ENCODE data around the gene ZSCAN26. TPM values are rescaled to one million over a fixed set of nuclear protein-coding genes. Genes with fewer than 3 reads are reported as not detected.

ZSCAN26 gene
- total and polyA plus RNA-seq, 8 donors = 9.6 to 50.2 (median 38.5) TPM

DNA sequence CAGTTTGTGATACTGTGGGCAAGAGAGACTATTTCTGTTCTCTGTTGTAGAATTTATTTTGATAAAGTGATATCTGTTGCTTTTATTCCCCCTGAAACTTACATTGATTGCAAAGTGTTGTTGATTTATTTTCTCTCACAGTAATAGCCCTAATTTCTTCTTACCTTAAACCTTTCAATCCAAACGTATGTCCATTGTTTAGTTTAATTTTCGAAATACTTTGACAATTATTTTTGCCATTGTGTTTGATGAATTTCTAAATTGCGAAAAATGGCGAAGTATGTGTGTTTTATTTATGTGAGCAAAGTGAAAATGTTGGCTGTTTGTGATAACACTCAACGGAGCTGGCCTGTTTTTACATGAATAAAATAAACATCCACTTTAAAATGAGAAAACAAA lies 381 bp upstream of the ZSCAN26 start:
- no peak for DNase-seq
- intact Hi-C loops (cut with DNase I) = no loop called here
- H3K27ac ChIP-seq = peak overlapping the region; percentile 84 to 85
- H3K27me3 ChIP-seq = peaks cover 0 to 5% of the 10 kb centered on the region in 2 donors
- H3K36me3 ChIP-seq = no peaks in the 10 kb centered on the region
- peaks cover 0 to 29% of the 10 kb centered on the region in 2 donors for H3K4me1 ChIP-seq
- no peak for ATAC-seq
- H3K9me3 ChIP-seq = no peaks in the 10 kb centered on the region
- peak overlapping the region; percentile 51 to 68 for H3K4me3 ChIP-seq
- TF ChIP-seq CTCF (IDR thresholded peaks at IDR 0.05) = no peak

- peak overlapping the region; percentile 51 to 68 for H3K4me3 ChIP-seq
- no peak for TF ChIP-seq CTCF (IDR thresholded peaks at IDR 0.05)
- H3K27me3 ChIP-seq = peaks cover 0 to 5% of the 10 kb centered on the region in 2 donors
- peaks cover 0 to 29% of the 10 kb centered on the region in 2 donors for H3K4me1 ChIP-seq
- intact Hi-C loops (cut with DNase I) = no loop called here
- peaks cover 0 to 11% of the 10 kb centered on the region in 2 donors for H3K36me3 ChIP-seq
- no peak for ATAC-seq
- no peak for DNase-seq
- H3K9me3 ChIP-seq = no peaks in the 10 kb centered on the region
- peak overlapping the region; percentile 84 to 85 for H3K27ac ChIP-seq
Measured at GRCh38 chr6:28267695-28268059, 734 bp downstream of the ZSCAN26 start.

DNA sequence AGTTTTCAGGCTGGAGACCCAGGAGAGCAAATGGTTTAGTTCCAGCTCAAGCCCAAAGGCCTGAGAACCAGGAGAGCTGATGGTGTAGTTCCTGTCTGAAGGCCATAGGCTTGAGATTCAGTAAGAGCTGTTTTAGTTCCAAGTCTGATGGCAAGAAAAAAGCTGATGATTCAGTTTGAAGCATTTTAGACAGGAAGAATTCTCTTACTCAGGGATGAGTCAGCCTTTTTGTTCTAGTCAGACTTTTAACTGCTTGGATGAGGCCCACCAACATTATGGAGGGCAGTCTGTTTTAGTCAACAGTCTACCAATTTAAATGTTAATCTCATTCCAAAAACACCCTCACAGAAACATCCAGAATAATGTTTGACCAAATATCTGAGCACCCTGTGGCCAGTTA lies 2.5 kb downstream of the ZSCAN26 start:
- Histone ChIP-seq H3K4me3 (no peak overlapping the region), H3K27me3 (no peaks in the 10 kb centered on the region), H3K4me1 (peaks cover 0 to 29% of the 10 kb centered on the region in 2 donors), H3K36me3 (peaks cover 0 to 28% of the 10 kb centered on the region in 2 donors), H3K9me3 (no peaks in the 10 kb centered on the region), H3K27ac (peak overlapping the region in 1 of 2 donors; percentile 39)
- DNase-seq (no peak), ATAC-seq (no peak)
- intact Hi-C loops (cut with DNase I) = no loop called here
- TF ChIP-seq CTCF (IDR thresholded peaks at IDR 0.05) = no peak

DNA sequence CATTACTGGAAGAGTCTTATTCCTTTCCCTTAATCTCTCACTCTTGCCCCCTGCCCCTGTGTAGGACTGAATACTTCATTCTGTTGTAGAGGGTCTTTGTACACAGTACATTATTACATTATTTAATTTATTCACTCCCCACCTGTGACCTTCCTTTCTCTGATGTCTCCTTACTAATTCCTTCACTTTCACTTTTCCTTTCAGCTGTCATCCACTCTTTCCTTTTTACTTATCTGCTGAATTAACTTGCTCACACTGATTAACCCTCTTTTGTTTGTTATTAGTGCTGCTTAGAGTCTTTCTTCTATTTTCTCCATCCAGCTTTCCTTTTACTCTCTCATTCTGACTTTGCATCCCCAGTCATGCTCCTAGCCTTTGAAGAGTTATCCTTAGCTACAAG lies 7.9 kb downstream of the ZSCAN26 start:
- H3K27me3 ChIP-seq = no peaks in the 10 kb centered on the region
- intact Hi-C loops (cut with DNase I) = no loop called here
- DNase-seq (no peak), ATAC-seq (no peak)
- TF ChIP-seq CTCF (IDR thresholded peaks at IDR 0.05) = no peak
- H3K36me3 ChIP-seq = peaks cover 0 to 56% of the 10 kb centered on the region in 2 donors
- peaks cover 0 to 2% of the 10 kb centered on the region in 2 donors for H3K4me1 ChIP-seq
- H3K9me3 ChIP-seq = no peaks in the 10 kb centered on the region
- no peak overlapping the region for H3K4me3 ChIP-seq
- H3K27ac ChIP-seq = no peak overlapping the region

GRCh38 chr6:28277746-28278145 lies 10.8 kb downstream of the ZSCAN26 start:
- DNase-seq = no peak
- Histone ChIP-seq H3K4me3 (no peak overlapping the region), H3K27me3 (peaks cover 0 to 7% of the 10 kb centered on the region in 2 donors), H3K9me3 (peaks cover 0 to under 1% of the 10 kb centered on the region in 2 donors), H3K27ac (no peak overlapping the region), H3K4me1 (peaks cover 0 to 16% of the 10 kb centered on the region in 2 donors), H3K36me3 (peaks cover 0 to 44% of the 10 kb centered on the region in 2 donors)
- ATAC-seq = no peak
- intact Hi-C loops (cut with DNase I) = no loop called here
- TF ChIP-seq CTCF (IDR thresholded peaks at IDR 0.05) = no peak
